A673 (cell line): ENCODE data around the gene USP26.

ENCODE experiments used
- EZH2 ChIP-seq: fragments of 200-600 bp; sonication (generic); IDR thresholded peaks from 2 replicates; pipeline ENCODE4 v1.6.1; 2017; ENCODE audit warnings: borderline replicate concordance, low read depth, mild to moderate bottlenecking, mixed read lengths, antibody characterized with exemption, low read length; ENCODE audit not compliant: poor library complexity, severe bottlenecking
- TF ChIP-seq, protein P1 (sequence below): fragments of 300-800, 200-600 bp; sonication (generic); conservative IDR thresholded peaks from 2 replicates; pipeline ENCODE4 v1.5.1; 2017; ENCODE audit warnings: low read depth, mild to moderate bottlenecking, antibody characterized with exemption, low read length, moderate library complexity, mixed read lengths

DNA sequence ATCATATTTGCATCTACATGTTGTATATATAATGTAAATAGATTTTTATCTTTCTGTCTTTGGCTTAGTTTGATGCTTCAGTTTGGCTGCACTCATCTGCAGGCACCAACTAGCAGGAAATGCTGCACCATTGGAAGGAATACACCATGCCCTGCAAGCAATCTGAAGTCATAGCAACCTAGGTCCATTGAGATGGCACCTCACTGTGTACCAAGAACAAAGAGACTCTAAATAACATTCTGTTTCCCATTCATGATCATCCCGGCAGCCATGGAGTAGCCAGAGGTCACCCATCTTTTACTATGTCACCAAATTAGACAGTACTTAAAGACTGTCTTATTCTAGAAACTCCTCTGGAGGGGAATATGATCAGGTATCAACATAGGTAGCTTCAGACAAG lies 97.7 kb downstream of the USP26 start:
- TF ChIP-seq, protein P1, sequence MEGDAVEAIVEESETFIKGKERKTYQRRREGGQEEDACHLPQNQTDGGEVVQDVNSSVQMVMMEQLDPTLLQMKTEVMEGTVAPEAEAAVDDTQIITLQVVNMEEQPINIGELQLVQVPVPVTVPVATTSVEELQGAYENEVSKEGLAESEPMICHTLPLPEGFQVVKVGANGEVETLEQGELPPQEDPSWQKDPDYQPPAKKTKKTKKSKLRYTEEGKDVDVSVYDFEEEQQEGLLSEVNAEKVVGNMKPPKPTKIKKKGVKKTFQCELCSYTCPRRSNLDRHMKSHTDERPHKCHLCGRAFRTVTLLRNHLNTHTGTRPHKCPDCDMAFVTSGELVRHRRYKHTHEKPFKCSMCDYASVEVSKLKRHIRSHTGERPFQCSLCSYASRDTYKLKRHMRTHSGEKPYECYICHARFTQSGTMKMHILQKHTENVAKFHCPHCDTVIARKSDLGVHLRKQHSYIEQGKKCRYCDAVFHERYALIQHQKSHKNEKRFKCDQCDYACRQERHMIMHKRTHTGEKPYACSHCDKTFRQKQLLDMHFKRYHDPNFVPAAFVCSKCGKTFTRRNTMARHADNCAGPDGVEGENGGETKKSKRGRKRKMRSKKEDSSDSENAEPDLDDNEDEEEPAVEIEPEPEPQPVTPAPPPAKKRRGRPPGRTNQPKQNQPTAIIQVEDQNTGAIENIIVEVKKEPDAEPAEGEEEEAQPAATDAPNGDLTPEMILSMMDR = no peak
- TF ChIP-seq EZH2 = no peak
